Stimulated activated CD8-positive, alpha-beta memory T cell treated with anti-CD3 and anti-CD28 coated beads, Interleukin-15, amount 100 ng/mL, for 1 hour (primary cell): ENCODE data around the gene YIPF1.
"Not testable (repeated sequence)": the region's sequence is repeated elsewhere in the genome, so short reads cannot be mapped to it uniquely, and the experiment has no call there.

Source experiments
- DNase-seq: peaks from one replicate; pipeline ENCODE4 v3.0.0-alpha.2; 2020; ENCODE audit warnings: low read depth

The YIPF1 gene

DNA sequence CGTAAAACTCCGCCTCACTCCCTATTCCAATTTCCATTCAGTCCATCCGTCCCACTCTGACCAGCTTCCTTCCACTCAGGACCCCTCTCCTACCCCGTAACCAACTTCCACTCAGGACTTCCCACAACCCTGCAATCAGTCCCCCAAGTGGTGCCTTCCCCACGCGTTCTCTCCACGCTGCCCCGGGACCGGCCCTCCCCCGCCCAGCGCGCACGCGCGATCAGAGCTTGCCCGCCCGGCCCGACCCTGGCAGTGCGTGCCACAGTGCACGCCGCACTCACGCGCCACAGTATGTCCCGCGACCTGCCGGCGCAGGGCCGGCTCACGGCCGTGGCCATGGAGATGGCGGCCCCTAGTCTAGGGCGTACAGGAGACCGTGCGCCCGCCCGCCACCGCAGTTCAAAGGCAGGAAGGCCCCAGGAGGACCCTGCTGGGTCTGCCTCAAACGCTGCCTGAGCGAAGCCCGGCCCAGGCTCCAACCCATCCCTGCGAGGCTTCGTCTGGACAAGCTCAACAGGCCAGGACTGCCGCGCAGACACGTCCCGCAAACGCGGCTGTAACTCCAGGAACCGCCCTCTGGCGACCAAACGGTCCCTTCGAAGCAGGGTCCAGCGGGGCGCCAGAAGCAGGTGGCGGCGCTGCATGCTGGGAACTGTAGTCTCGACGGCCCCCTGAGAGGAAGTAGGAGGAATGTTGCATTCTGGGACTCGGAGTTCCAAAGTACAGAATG lies 51.5 kb downstream of the YIPF1 start, which contains the start of gene NDC1:
Gene NDC1 (minus strand): TSS at position 373 of the 730 bp plus-strand sequence. CDS start 35 bp downstream, at position 338.
- DNase-seq, result peak; percentile 69

DNA sequence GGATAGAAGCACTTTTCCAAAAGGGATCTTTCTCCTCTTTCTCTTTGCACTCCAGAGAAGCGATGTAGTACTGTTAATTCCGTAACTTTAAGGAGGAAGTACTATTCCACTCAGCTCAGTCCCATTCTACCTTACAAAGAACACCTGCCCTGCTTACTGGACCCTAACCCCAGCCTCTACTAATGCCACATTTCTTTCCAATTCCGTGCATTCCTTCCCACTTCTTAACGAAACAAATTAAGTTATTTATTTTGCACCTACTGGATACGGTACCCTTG lies 52.0 kb downstream of the YIPF1 start:
- DNase-seq, result no peak

DNA sequence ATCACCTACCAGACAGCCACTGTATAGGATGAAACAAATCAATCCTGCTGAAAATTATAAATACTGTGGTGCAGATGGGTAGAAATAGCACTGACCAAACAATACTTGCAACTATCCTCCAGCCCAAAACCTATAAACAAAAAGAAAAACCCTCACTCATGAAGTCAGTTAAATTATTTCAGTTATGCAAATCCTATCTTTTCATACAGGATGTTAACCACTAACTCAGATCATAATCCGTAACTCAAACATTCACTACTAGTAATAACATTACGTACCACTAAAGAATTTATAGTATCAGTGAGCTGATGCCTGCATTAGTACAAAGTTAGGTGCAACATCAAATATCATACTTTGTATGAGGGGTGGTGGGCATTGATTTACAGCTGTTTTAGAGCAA lies 54.1 kb downstream of the YIPF1 start:
- no peak for DNase-seq

DNA sequence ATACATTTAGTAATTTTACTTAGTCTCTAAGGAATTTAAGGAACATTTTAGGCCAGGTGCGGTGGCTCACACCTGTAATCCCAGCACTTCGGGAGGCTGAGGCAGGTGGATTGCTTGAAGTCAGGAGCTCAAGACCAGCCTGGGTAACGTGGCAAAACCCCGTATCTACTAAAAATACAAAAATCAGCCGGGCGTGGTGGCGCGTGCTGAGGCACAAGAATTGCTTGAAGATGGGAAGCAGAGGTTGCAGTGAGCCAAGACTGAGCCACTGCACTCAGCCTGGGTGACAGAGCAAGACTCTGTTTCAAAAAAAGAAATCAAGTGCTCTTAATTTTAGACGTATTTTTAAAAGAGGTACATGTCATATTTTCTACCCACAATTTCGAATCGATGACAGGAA lies 54.8 kb downstream of the YIPF1 start:
- no peak for DNase-seq

DNA sequence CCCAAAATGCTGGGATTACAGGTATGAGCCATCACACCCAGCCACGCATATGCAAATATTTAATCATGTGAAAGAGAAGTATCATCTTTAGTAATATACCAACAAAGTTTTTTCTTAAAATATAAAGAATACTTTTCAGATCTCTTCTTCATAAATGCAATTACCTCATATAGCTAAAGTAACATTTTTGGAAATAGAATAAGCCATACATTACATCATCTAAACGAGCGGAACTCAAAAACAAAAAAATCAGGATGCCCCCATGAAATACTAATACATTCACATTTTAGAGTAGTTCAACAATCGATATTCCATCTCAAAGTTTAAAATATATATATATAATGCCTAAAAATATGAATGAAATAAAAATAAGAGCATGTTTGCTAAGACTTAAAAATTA lies 56.2 kb downstream of the YIPF1 start:
- DNase-seq, result no peak

DNA sequence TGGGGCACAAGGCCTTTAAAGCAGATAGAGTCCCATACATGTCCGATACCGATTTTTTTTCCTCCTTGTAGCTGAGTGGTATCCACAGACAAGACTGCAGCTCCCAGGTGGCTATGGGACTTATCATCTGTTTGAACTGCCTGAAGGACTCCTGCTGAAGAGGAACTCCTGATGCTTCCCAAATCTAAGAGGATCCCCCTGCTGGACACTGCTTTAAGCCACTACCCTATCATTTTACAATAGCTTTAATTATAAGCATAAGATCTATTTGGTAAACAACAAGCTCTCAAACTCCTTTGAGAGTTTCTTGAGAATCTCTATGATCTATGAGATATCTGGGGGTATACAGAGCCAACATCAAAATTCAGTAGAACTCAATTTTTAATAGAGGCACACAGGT lies 63.2 kb downstream of the YIPF1 start:
- no peak for DNase-seq

DNA sequence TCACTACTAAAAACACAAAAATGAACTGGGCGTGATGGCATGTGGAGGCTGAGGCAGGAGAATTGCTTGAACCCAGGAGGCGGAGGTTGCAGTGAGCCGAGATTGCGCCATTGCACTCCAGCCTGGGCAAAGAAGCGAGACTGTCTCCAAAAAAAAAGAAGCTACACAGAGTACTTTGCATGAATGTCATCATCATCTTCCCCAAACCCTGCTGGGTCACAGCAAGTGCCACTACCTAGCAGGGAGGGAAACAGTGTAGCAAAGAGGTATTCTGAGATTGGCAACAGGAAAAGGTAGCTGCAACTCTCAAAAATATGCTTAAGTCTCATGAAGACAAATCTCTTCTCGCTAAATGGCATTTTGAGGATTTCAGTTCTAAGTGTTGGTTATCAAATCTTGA lies 64.3 kb downstream of the YIPF1 start:
- DNase-seq, result no peak

DNA sequence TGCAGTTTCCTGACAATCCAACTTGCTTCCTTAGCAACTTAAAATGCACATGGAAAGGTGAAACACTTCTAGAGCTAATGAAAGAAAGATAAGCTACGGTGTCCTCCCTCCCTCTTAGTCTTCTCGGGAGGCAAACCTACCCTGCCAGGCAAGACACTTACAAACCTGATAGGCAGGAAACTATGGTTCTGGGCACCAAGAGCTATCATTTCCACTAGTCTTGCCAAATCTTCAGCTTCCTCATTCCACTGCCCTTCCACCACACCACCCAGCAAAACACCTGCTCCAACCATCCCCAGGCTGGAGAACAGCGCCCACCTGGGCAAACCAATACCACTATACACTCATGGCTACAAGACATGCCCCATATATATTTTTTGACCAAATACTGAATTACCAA lies 66.7 kb downstream of the YIPF1 start:
- DNase-seq, result no peak

DNA sequence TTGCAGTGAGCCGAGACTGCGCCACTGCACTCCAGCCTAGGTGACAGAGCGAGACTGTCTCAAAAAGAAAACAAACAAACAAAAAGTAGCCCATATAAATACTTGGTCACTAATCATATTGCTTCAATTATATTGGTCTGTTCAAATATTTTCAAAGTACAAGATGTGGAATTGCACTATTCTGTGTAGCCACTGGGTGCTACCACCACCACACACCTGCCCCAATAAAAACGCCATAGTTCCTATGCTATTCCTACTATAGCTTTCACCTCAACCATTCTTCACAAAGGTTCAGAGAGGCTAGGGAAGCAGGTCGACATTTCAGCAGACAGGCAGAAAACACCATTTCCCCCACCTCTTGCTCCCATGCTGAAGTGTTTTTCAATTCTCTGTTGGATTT lies 68.2 kb downstream of the YIPF1 start:
- no peak for DNase-seq

DNA sequence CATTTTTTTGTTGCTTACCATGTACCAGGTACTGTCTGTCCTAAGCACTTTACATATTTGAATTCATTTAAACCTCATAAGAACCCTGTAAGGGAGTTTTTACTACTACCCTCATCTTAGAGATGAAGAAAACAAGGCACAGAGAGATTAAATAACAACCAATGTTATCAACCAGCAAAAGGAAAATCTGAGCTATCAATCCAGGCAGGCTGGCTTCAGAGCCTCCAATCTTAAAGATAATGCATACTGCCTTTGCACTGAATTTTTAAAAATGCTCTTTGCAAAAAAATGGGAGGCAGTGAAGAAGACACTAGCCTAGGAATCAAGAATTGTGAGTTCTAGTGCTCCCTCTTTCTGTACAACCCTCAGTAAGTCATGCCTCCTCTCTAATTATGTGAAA lies 70.2 kb downstream of the YIPF1 start:
- no peak for DNase-seq

DNA sequence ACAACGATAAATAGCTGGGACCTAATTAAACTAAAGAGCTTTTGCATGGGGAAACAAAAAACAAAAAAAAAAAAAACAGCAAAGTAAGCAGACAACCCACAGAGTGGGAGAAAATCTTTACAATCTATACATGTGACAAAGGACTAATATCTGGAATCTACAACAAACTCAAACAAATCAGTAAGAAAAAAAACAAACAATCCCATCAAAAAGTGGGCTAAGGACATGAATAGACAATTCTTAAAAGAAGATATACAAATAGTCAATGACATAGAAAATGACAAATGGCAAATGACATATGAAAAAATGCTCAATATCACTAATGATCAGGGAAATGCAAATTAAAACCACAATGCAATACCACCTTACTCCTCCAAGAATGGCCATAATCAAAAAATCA lies 73.0 kb downstream of the YIPF1 start:
- not testable (repeated sequence) for DNase-seq

DNA sequence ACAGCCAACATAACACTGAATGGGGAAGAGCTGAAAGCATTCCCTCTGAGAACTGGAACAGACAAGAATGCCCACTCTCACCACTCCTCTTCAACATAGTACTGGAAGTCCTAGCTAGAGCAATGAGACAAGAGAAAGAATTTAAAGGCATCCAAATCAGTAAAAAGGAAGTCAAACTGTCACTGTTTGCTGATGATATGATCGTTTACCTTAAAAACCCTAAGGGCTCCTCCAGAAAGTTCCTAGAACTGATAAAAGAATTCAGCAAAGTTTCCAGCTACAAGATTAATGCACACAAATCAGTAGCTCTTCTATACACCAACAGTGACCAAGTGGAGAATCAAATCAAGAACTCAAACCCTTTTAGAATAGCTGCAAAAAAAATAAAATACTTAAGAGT lies 74.1 kb downstream of the YIPF1 start:
- DNase-seq, result not testable (repeated sequence)

DNA sequence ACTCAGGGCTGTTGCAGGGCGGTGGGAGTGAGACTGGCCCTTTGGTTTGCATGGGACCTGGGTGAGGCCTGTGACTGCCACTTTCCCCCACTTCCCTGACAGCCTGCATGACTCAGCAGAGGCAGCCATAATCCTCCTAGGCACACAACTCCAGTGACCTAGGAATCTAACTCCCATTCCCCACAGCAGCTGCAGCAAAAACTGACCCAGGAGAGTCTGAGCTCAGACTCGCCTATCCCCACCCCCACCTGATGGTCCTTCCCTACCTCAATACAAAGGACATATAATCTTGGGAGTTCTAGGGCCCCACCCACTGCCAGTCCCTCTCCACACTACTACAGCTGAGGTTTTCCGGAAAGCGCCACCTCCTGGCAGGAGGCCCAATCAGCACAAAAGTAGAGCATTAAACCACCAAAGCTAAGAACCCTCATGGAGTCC lies 78.2 kb downstream of the YIPF1 start:
- no peak for DNase-seq

DNA sequence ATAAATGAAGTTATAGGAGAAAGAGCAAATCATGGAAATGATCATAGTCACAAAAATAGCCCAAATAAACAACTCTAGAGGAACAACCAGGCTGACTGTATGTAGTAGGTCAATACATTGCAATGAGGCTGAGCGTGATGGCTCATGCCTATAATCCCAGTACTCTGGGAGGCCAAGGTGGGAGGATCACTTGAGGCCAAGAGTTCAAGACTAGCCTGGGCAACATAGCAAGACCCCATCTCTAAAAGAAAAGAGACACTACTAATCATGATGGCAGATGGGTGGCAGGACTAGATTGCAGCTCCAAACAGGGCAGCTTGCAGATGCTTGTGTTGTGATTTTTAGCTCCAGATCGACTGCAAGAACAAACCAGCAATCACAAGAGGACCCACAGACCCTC lies 79.1 kb downstream of the YIPF1 start:
- no peak for DNase-seq

DNA sequence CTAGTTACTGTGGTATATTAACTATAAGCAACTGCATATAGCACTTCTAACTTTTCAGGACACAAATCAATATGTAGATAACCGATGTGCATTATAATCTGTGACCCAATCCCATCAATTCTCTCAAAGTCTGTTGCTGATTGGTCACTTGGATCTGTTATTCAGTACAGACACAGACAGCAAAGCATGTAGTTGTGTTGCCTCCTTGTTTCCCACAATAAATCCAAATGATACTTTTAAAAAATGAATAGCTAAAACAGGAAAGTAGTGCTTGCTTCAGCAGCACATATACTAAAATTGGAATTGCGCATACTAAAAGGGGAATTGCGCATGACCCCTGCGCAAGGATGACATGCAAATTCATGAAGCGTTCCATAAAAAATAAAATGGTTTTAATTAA lies 79.6 kb downstream of the YIPF1 start:
- DNase-seq, result no peak

DNA sequence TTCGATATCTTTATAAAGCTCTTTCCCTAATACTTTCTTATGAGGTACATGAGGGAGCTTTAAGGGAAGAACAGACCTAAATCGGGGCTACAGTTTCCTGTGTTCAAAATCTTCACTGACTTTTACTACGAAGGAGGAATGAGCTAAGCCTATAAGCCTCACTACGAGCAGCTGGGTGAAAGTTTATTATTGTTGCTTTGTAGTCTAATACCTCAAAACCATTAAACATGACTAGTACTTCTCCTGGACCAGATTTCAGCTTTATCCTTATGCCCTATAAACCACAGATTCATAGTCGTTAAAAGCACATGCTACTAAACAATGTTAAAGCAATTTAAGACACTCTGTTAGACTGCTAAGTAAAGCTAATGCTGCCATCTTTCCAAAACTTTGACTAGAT lies 81.7 kb downstream of the YIPF1 start:
- no peak for DNase-seq

DNA sequence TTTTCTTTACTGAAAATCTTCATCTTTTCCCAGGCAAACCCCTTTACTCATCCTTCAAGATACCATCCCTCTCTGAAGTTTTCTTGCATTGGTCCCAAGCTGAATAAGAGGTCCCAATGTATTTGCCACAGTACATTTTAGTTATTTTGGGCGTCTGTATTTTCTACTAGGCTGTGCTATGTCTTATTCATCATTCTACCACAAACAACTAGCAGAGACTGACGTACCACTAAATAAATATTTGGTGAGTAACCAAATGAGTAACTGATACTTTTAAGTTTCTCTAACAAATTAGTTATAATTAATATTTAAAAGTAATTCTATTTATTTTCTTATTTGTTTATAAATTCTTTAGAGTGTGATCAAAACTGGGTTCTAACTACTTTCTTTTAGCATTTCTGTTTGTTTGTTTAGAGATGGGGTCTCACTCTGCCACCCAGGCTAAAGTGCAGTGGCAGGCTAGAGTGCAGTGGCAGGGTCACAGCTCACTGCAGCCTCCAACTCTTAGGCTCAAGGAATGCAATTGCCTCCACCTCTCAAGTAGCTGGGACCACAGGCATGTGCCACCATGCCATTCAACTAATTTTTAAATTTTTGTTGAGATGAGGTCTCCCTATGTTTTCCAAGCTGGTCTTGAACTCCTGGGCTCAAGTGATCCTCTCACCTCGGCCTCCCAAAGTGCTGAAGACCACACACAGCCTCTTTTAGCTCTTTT lies 84.6 kb downstream of the YIPF1 start:
- DNase-seq, result no peak

DNA sequence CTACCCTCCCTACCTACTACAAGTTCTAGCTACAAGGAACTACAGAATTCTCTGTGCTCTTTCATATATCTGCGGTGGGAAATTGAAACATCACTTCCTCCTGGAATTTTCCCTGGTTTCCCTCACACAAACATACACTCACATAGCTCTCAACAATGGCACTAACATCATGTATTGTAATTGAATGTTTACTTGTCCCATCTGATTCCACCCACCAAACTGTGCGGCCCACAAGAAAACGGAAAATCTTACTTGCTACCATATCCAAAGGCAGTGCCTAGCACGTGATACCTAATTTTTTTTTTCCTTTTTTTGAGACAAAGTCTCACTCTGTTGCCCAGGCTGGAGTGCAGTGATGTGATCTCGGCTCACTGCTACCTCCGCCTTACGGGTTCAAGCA lies 85.4 kb downstream of the YIPF1 start:
- no peak for DNase-seq
